ENCODE data around the gene PGK1. TPM values are rescaled to one million over a fixed set of nuclear protein-coding genes. Genes with fewer than 3 reads are reported as not detected.

PGK1 gene
- total and polyA plus RNA-seq, 11 donors = 76.5 to 616 (median 416) TPM

DNA sequence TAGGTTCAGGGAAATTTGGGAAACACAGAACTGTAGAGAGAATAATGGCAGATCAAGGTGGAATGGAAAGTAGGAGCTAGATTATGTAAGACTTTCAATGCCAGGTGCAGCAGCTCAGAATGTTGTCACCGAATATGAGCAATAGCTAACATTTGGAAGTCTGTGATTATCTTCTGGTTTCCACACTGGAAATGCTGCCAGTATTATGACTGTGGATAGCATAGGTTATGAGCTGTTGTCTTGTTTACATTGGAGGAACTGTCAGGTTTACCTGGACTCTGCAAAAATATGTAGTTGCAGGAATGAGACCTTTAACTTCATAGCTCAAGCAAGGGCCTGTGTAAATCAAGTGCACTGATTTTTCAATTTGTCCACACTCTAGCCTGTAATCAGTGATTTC lies 61.4 kb downstream of the PGK1 start:
- Histone ChIP-seq H3K9me3 (no peaks in the 10 kb centered on the region), H3K4me1 (no peaks in the 10 kb centered on the region), H3K4me3 (no peak overlapping the region), H3K27ac (no peak overlapping the region), H3K27me3 (peaks cover 0 to 4% (median 0%) of the 10 kb centered on the region in 9 donors), H3K36me3 (no peaks in the 10 kb centered on the region)
- intact Hi-C loops (cut with DNase I) = no loop called here
- ATAC-seq (no peak), DNase-seq (no peak)
- WGBS, 4 donors = 60 to 83% (median 73%) methylated on average over 1 of the region's 1 CpG
- TF ChIP-seq, protein P1, sequence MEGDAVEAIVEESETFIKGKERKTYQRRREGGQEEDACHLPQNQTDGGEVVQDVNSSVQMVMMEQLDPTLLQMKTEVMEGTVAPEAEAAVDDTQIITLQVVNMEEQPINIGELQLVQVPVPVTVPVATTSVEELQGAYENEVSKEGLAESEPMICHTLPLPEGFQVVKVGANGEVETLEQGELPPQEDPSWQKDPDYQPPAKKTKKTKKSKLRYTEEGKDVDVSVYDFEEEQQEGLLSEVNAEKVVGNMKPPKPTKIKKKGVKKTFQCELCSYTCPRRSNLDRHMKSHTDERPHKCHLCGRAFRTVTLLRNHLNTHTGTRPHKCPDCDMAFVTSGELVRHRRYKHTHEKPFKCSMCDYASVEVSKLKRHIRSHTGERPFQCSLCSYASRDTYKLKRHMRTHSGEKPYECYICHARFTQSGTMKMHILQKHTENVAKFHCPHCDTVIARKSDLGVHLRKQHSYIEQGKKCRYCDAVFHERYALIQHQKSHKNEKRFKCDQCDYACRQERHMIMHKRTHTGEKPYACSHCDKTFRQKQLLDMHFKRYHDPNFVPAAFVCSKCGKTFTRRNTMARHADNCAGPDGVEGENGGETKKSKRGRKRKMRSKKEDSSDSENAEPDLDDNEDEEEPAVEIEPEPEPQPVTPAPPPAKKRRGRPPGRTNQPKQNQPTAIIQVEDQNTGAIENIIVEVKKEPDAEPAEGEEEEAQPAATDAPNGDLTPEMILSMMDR (IDR thresholded peaks at IDR 0.05) = no peak
- no peak for TF ChIP-seq POLR2A (IDR thresholded peaks at IDR 0.05)

DNA sequence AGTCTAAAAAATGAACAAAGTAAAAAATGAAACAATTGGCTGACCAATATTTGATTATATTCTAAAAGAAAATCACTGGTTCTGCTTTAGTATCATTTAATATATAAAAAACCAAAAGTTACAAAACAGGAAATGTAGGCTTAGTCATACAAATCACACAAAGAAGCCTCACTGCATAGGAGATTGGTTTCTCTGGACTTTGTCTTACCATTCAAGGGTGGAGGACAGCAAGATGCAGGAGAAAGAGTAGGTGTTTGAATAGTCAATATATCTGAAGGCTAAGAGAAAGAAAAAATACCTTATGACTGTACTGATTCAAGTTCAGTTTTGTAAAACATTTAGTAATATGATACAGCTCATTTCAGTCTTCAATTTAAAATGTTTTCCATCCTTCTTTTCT lies 64.0 kb downstream of the PGK1 start:
- intact Hi-C loops (cut with DNase I) = no loop called here

More for the DNA sequence above, 64.0 kb downstream of the PGK1 start:
- TF ChIP-seq POLR2A (IDR thresholded peaks at IDR 0.05) = no peak
- TF ChIP-seq, protein P1 (IDR thresholded peaks at IDR 0.05) = no peak
- Histone ChIP-seq H3K9me3 (no peaks in the 10 kb centered on the region), H3K27me3 (peaks cover 0 to 8% (median 0%) of the 10 kb centered on the region in 9 donors), H3K27ac (no peak overlapping the region), H3K4me1 (no peaks in the 10 kb centered on the region), H3K4me3 (no peak overlapping the region), H3K36me3 (no peaks in the 10 kb centered on the region)
- DNase-seq (no peak), ATAC-seq (no peak)

Other genes with a start within 250 kb of the PGK1 start
- gene MAGT1, start 208.8 kb upstream of the PGK1 start, total RNA-seq = 10 to 100 TPM; 41.6 to 75.7 (median 56.3) TPM
- gene MAGT1, start 208.8 kb upstream of the PGK1 start, polyA plus RNA-seq = 10 to 100 TPM; 17.4 to 77.2 TPM
- 1,000 to 10,000 TPM in 8 of 9 donors, 100 to 1,000 TPM in 1; 815 to 2,958 (median 1,377) TPM for gene COX7B, start 204.8 kb upstream of the PGK1 start, total RNA-seq
- 1,000 to 10,000 TPM; 2,480 to 8,827 TPM for gene COX7B, start 204.8 kb upstream of the PGK1 start, polyA plus RNA-seq
- gene ATP7A, start 193.6 kb upstream of the PGK1 start, total RNA-seq = 1 to 10 TPM; 4.4 to 9.3 (median 5.8) TPM
- gene ATP7A, start 193.6 kb upstream of the PGK1 start, polyA plus RNA-seq = 1 to 10 TPM; 1.4 to 2.9 TPM
- gene PGAM4, start 134.6 kb upstream of the PGK1 start, total RNA-seq = not detected
- under 1 TPM in 1 of 2 donors, not detected in 1; 0.19 TPM for gene PGAM4, start 134.6 kb upstream of the PGK1 start, polyA plus RNA-seq
- 10 to 100 TPM; 17.7 to 31.9 (median 24.5) TPM for gene TAF9B, start 35.4 kb downstream of the PGK1 start, total RNA-seq
- gene TAF9B, start 35.4 kb downstream of the PGK1 start, polyA plus RNA-seq = 10 to 100 TPM; 10.2 to 15.7 TPM
- gene CYSLTR1, start 223.4 kb downstream of the PGK1 start, total RNA-seq = 1 to 10 TPM in 6 of 9 donors, under 1 TPM in 3; 0.42 to 3.9 (median 1.2) TPM
- under 1 TPM; 0.30 to 0.42 TPM for gene CYSLTR1, start 223.4 kb downstream of the PGK1 start, polyA plus RNA-seq

Data from heart left ventricle (tissue), 16 donors.